ENCODE results near the gene ANKRD60. TPM values are rescaled to one million over a fixed set of nuclear protein-coding genes. Genes with fewer than 3 reads are reported as not detected.

Gene ANKRD60
- total and polyA plus RNA-seq, 2 of the 4 experiments (the other 2 are of a cell fraction), result not detected

DNA sequence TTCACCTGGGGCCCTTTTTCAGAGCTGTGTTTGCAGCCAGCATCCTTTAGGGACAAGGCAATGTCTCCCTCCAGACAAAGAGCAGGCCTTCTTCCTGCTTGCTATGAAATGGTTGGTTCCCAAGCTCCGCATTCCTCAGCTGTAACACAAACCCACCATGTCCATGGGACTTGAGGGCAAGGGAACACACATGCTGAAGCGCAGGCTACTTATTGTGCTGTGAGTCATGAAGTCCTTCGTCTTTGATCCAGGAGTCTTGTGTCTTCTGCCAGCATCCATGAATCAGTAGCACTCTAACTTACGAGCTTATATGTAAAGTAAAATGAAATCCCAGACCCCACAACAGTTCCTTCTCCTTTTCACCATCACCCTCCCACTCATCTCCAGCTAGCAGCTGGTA lies 59.0 kb downstream of the ANKRD60 start:
- Histone ChIP-seq H4K5ac (ENCODE audit: low read depth, low read length) (no peak overlapping the region), H3K4me1 (ENCODE audit: control insufficient read depth, insufficient read depth, low read length) (no peaks in the 10 kb centered on the region), H2AK9ac (replicated peaks; ENCODE audit: low read depth, low read length, poor library complexity) (no peak overlapping the region), H2BK15ac (ENCODE audit: low read depth, low read length) (no peak overlapping the region), H2BK120ac (ENCODE audit: low read depth, low read length) (no peak overlapping the region), H3K56ac (ENCODE audit: extremely low read depth, insufficient read depth, low read length) (no peak overlapping the region), H3K4me3 (ENCODE audit: insufficient read depth, low read depth, low read length) (no peak overlapping the region), H3K23ac (ENCODE audit: low read depth, low read length) (no peak overlapping the region), H2AK5ac (ENCODE audit: low read depth, low read length) (no peak overlapping the region), H3K9me3 (ENCODE audit: control insufficient read depth, insufficient read depth, low read length) (no peaks in the 10 kb centered on the region), H4K20me1 (ENCODE audit: insufficient read depth, low read length) (no peaks in the 10 kb centered on the region), H3K9ac (ENCODE audit: low read depth, low read length) (no peak overlapping the region), H3K79me1 (ENCODE audit: low read depth in 1 of 2, low read length in 2 of 2) (no peaks in the 10 kb centered on the region), H2BK5ac (ENCODE audit: low read depth, low read length, poor library complexity, severe bottlenecking) (no peak overlapping the region), H3K27me3 (ENCODE audit: control insufficient read depth, insufficient read depth, low read length) (peaks cover 2% of the 10 kb centered on the region; the same call in 1 of the 2 replicates), H3K4ac (ENCODE audit: low read depth, low read length) (no peak overlapping the region), H2BK20ac (ENCODE audit: low read depth, low read length) (no peak overlapping the region), H3K9me1 (ENCODE audit: insufficient read depth, low read length) (no peaks in the 10 kb centered on the region), H4K8ac (ENCODE audit: low read depth in 2 of 2, low read length in 2 of 2) (no peak overlapping the region), H3K18ac (ENCODE audit: low read depth, low read length) (no peak overlapping the region), H2AFZ (replicated peaks; ENCODE audit: low read length, poor library complexity) (no peak overlapping the region), H4K91ac (ENCODE audit: insufficient read depth, low read depth, low read length) (no peak overlapping the region), H3K4me2 (ENCODE audit: low read depth, low read length) (no peak overlapping the region), H3K27ac (ENCODE audit: insufficient read depth, low read length) (no peak overlapping the region), H3K36me3 (ENCODE audit: control insufficient read depth, insufficient read depth, low read length) (no peaks in the 10 kb centered on the region), H3K14ac (replicated peaks; ENCODE audit: low read depth, low read length) (no peak overlapping the region)
- DNase-seq (peak; percentile 41), ATAC-seq (ENCODE audit: low read depth) (no peak)
- intact Hi-C loops (cut with micrococcal nuclease) (no loop called here), dilution Hi-C loops (cut with HindIII; ENCODE audit: low sequenced_read_pairs, unreplicated experiment) (no loop called here), in situ Hi-C loops (cut with MboI; ENCODE audit: low sequenced_read_pairs) (no loop called here)
- CTCF ChIA-PET, result interaction anchor here (0.9 to 2.0 kb wide), 2 partner anchors 11 to 516 kb away, joined by 3 to 4 read pairs; no protein-coding TSS in a partner anchor
- TF ChIP-seq MXI1 (IDR thresholded peaks at IDR 0.05; ENCODE audit: borderline replicate concordance, low read depth, low read length) (no peak), SMC3 (IDR thresholded peaks at IDR 0.05; ENCODE audit: low read depth, low read length) (no peak), POLR2A (IDR thresholded peaks at IDR 0.05; ENCODE audit: low read depth, low read length) (no peak), NFE2L2 (IDR thresholded peaks at IDR 0.05; ENCODE audit: low read depth, low read length) (no peak), CHD1 (IDR thresholded peaks at IDR 0.05; ENCODE audit: low read depth, low read length) (no peak), MAFK (IDR thresholded peaks at IDR 0.05; ENCODE audit: low read depth, low read length) (no peak), RFX5 (IDR thresholded peaks at IDR 0.05; ENCODE audit: low read depth, low read length) (no peak), FOS (IDR thresholded peaks at IDR 0.05; ENCODE audit: low read depth, low read length) (no peak), RAD21 (IDR thresholded peaks at IDR 0.05; ENCODE audit: low read length) (no peak), BHLHE40 (IDR thresholded peaks at IDR 0.05; ENCODE audit: low read depth, low read length) (no peak), CEBPB (IDR thresholded peaks at IDR 0.05; ENCODE audit: low read depth, low read length) (no peak), MAZ (IDR thresholded peaks at IDR 0.05; ENCODE audit: borderline replicate concordance, low read depth, low read length) (no peak), RCOR1 (IDR thresholded peaks at IDR 0.05; ENCODE audit: insufficient replicate concordance, low read length) (no peak)
- TF ChIP-seq, protein P1, sequence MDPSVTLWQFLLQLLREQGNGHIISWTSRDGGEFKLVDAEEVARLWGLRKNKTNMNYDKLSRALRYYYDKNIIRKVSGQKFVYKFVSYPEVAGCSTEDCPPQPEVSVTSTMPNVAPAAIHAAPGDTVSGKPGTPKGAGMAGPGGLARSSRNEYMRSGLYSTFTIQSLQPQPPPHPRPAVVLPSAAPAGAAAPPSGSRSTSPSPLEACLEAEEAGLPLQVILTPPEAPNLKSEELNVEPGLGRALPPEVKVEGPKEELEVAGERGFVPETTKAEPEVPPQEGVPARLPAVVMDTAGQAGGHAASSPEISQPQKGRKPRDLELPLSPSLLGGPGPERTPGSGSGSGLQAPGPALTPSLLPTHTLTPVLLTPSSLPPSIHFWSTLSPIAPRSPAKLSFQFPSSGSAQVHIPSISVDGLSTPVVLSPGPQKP (IDR thresholded peaks at IDR 0.05; ENCODE audit: borderline replicate concordance, low read depth, low read length), result no peak
- TF ChIP-seq, protein P2, sequence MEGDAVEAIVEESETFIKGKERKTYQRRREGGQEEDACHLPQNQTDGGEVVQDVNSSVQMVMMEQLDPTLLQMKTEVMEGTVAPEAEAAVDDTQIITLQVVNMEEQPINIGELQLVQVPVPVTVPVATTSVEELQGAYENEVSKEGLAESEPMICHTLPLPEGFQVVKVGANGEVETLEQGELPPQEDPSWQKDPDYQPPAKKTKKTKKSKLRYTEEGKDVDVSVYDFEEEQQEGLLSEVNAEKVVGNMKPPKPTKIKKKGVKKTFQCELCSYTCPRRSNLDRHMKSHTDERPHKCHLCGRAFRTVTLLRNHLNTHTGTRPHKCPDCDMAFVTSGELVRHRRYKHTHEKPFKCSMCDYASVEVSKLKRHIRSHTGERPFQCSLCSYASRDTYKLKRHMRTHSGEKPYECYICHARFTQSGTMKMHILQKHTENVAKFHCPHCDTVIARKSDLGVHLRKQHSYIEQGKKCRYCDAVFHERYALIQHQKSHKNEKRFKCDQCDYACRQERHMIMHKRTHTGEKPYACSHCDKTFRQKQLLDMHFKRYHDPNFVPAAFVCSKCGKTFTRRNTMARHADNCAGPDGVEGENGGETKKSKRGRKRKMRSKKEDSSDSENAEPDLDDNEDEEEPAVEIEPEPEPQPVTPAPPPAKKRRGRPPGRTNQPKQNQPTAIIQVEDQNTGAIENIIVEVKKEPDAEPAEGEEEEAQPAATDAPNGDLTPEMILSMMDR (conservative IDR thresholded peaks at IDR 0.05; ENCODE audit: low read depth, low read length), result no peak
- TF ChIP-seq, protein P3, sequence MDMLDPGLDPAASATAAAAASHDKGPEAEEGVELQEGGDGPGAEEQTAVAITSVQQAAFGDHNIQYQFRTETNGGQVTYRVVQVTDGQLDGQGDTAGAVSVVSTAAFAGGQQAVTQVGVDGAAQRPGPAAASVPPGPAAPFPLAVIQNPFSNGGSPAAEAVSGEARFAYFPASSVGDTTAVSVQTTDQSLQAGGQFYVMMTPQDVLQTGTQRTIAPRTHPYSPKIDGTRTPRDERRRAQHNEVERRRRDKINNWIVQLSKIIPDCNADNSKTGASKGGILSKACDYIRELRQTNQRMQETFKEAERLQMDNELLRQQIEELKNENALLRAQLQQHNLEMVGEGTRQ (IDR thresholded peaks at IDR 0.05; ENCODE audit: low read depth, low read length), result no peak
- BruUV-seq (replicated peaks), result no TSS peak
- POLR2A ChIA-PET (ENCODE audit: unreplicated experiment), result no interaction called here
- WGBS, 2 experiments (ENCODE audit: extremely low coverage in 2 of 2, insufficient read length in 1 of 2), result no CpG with 5 or more reads among the region's 4 CpGs

Measured in IMR-90 (cell line).